Tongue (tissue), 2 donors: ENCODE data around the gene FOXRED2. TPM values are rescaled to one million over a fixed set of nuclear protein-coding genes. Genes with fewer than 3 reads are reported as not detected.
A peak's percentile ranks its signal among the peaks of the same experiment; 100 is the strongest.
"Not testable (repeated sequence)": the region's sequence is repeated elsewhere in the genome, so short reads cannot be mapped to it uniquely, and the experiment has no call there.

Experiments used
- DNase-seq: peaks from one replicate; pipeline ENCODE4 v3.0.0-alpha.2; 2015
- total RNA-seq: library from RNA; depleted of rRNA; stranded (reverse); fragments of >200 nt; gene quantifications from one replicate; pipeline ENCODE4 v1.2.3, GENCODE V29; 2014

Gene FOXRED2
- 11.4 TPM for total RNA-seq

GRCh38 chr22:36506637-36507517, at the start of gene FOXRED2:
Gene FOXRED2 (minus strand): TSS chr22:36507040. CDS start chr22:36506422, 618 bp downstream.
- peak; percentile 95 for DNase-seq

GRCh38 chr22:36554098-36554497, 47.3 kb upstream of the FOXRED2 start:
- DNase-seq = no peak

GRCh38 chr22:36552289-36552688, 45.4 kb upstream of the FOXRED2 start:
- no peak for DNase-seq

- DNase-seq = no peak
Observed at GRCh38 chr22:36550701-36551495, 44.1 kb upstream of the FOXRED2 start.

- no peak for DNase-seq
Observed at GRCh38 chr22:36549033-36549432, 42.2 kb upstream of the FOXRED2 start.

- DNase-seq = no peak
Observed at GRCh38 chr22:36548606-36549005, 41.8 kb upstream of the FOXRED2 start.

- no peak for DNase-seq
Observed at GRCh38 chr22:36546932-36547331, 40.1 kb upstream of the FOXRED2 start.

- DNase-seq = peak; percentile 72
Observed at GRCh38 chr22:36546092-36546804, 39.4 kb upstream of the FOXRED2 start.

- no peak for DNase-seq
Observed at GRCh38 chr22:36544107-36544620, 37.3 kb upstream of the FOXRED2 start.

- no peak for DNase-seq
Observed at GRCh38 chr22:36541831-36542411, 35.1 kb upstream of the FOXRED2 start.

- DNase-seq = no peak
Observed at GRCh38 chr22:36540867-36541642, 34.2 kb upstream of the FOXRED2 start.

- DNase-seq = no peak
Observed at GRCh38 chr22:36538529-36538928, 31.7 kb upstream of the FOXRED2 start.

- peak; percentile 69 for DNase-seq
Observed at GRCh38 chr22:36536717-36537116, 29.9 kb upstream of the FOXRED2 start.

GRCh38 chr22:36533320-36533719, 26.5 kb upstream of the FOXRED2 start:
- DNase-seq = not testable (repeated sequence)

- no peak for DNase-seq
Observed at GRCh38 chr22:36532466-36532865, 25.6 kb upstream of the FOXRED2 start.

- DNase-seq = peak; percentile 100
Observed at GRCh38 chr22:36528795-36529751, 22.2 kb upstream of the FOXRED2 start, which contains the start of gene EIF3D. Gene EIF3D (minus strand): TSS chr22:36529166. CDS start chr22:36526121, 3,045 bp downstream.

GRCh38 chr22:36528341-36528740, 21.5 kb upstream of the FOXRED2 start:
- peak; percentile 36 for DNase-seq

- DNase-seq = no peak
Observed at GRCh38 chr22:36522662-36523061, 15.8 kb upstream of the FOXRED2 start.

- DNase-seq = no peak
Observed at GRCh38 chr22:36520423-36520822, 13.6 kb upstream of the FOXRED2 start.

- not testable (repeated sequence) for DNase-seq
Observed at GRCh38 chr22:36519906-36520305, 13.1 kb upstream of the FOXRED2 start.
